GM06990 (cell line): ENCODE results near the gene ATOSA.

ENCODE experiments used
- DNase-seq: peaks from one replicate; pipeline ENCODE4 v3.0.0-alpha.2; 2011; ENCODE audit not compliant: insufficient read length; ENCODE audit errors: extremely low read depth
- H3K27me3 ChIP-seq: replicated peaks from 2 replicates; pipeline ENCODE4 v1.6.0; 2011; ENCODE audit warnings: low read length; ENCODE audit not compliant: control insufficient read depth, insufficient read depth
- H3K36me3 ChIP-seq: 2 replicates; pipeline ENCODE4 v1.5.1; 2011; ENCODE audit warnings: low read length; ENCODE audit not compliant: control insufficient read depth, insufficient read depth
- H3K4me3 ChIP-seq: replicated peaks from 2 replicates; pipeline ENCODE4 v1.5.1; 2011; ENCODE audit warnings: low read depth, mild to moderate bottlenecking, control low read depth, low read length
- CTCF ChIP-seq: IDR thresholded peaks from 2 replicates; pipeline ENCODE4 v1.5.1; 2011; ENCODE audit warnings: low read length, control low read depth, mild to moderate bottlenecking, inconsistent platforms; ENCODE audit not compliant: insufficient read depth, poor library complexity, severe bottlenecking

ATOSA gene

GRCh38 chr15:52670087-52670486, 9.1 kb downstream of the ATOSA start:
- H3K36me3 ChIP-seq, result peaks cover 8% of the 10 kb centered on the region
- TF ChIP-seq CTCF, result no peak
- no peaks in the 10 kb centered on the region for H3K27me3 ChIP-seq
- no peak for DNase-seq
- no peak overlapping the region for H3K4me3 ChIP-seq

- no peaks in the 10 kb centered on the region for H3K27me3 ChIP-seq
- H3K36me3 ChIP-seq, result peaks cover 9% of the 10 kb centered on the region
- no peak for DNase-seq
- TF ChIP-seq CTCF, result no peak
- H3K4me3 ChIP-seq, result no peak overlapping the region
Observed at GRCh38 chr15:52668133-52668532, 11.1 kb downstream of the ATOSA start.

GRCh38 chr15:52667597-52667996, 11.6 kb downstream of the ATOSA start:
- H3K4me3 ChIP-seq, result no peak overlapping the region
- no peak for DNase-seq
- no peaks in the 10 kb centered on the region for H3K27me3 ChIP-seq
- TF ChIP-seq CTCF, result no peak
- H3K36me3 ChIP-seq, result peaks cover 8% of the 10 kb centered on the region

- Histone ChIP-seq H3K36me3 (peaks cover 3% of the 10 kb centered on the region; the same call in 1 of the 2 replicates), H3K4me3 (no peak overlapping the region), H3K27me3 (no peaks in the 10 kb centered on the region)
- DNase-seq, result no peak
- TF ChIP-seq CTCF, result no peak
Observed at GRCh38 chr15:52663536-52664294, 15.5 kb downstream of the ATOSA start.

- no peaks in the 10 kb centered on the region for H3K27me3 ChIP-seq
- H3K36me3 ChIP-seq, result peaks cover 3% of the 10 kb centered on the region
- no peak overlapping the region for H3K4me3 ChIP-seq
- DNase-seq, result no peak
- no peak for TF ChIP-seq CTCF
Observed at GRCh38 chr15:52661909-52662308, 17.3 kb downstream of the ATOSA start.
